DND-41 (cell line): ENCODE measurements around the gene LYZL1.
"Not testable (repeated sequence)": the region's sequence is repeated elsewhere in the genome, so short reads cannot be mapped to it uniquely, and the experiment has no call there.

ENCODE experiments used
- EZH2 ChIP-seq: IDR thresholded peaks from 3 replicates; pipeline ENCODE4 v1.6.1; 2012; ENCODE audit warnings: borderline replicate concordance, low read depth, mild to moderate bottlenecking, moderate library complexity, low read length, inconsistent platforms; ENCODE audit not compliant: severe bottlenecking
- TF ChIP-seq, protein P1 (sequence below): IDR thresholded peaks from 2 replicates; pipeline ENCODE4 v1.5.1; 2012; ENCODE audit warnings: borderline replicate concordance, low read length, moderate library complexity, mild to moderate bottlenecking; ENCODE audit not compliant: poor library complexity, severe bottlenecking; ENCODE audit errors: extremely low read depth

DNA sequence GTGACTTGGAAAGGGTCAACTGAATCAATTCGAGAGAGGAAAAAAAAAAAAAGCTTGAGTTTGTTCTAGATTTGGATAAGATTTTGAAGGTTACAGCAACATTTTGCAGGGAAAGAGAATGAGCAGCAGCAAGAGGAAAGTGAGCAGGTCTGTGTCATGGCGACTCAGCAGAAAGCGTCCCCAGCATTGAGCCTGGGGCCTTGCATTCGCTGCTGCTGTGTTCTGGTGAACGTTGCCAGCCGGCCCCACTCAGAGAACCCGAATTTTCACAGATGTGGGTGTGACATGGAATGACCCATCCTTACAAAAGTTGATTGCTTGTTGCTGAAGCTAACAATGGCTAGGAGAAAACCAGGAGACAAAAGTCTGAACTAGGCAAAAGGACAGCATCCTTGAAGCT, 21.6 kb downstream of the LYZL1 start:
- TF ChIP-seq, protein P1, sequence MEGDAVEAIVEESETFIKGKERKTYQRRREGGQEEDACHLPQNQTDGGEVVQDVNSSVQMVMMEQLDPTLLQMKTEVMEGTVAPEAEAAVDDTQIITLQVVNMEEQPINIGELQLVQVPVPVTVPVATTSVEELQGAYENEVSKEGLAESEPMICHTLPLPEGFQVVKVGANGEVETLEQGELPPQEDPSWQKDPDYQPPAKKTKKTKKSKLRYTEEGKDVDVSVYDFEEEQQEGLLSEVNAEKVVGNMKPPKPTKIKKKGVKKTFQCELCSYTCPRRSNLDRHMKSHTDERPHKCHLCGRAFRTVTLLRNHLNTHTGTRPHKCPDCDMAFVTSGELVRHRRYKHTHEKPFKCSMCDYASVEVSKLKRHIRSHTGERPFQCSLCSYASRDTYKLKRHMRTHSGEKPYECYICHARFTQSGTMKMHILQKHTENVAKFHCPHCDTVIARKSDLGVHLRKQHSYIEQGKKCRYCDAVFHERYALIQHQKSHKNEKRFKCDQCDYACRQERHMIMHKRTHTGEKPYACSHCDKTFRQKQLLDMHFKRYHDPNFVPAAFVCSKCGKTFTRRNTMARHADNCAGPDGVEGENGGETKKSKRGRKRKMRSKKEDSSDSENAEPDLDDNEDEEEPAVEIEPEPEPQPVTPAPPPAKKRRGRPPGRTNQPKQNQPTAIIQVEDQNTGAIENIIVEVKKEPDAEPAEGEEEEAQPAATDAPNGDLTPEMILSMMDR = not testable (repeated sequence)
- not testable (repeated sequence) for TF ChIP-seq EZH2
